Right ventricle myocardium superior (tissue), 1 donor: Measurements from ENCODE around the gene DENND2A. TPM values are rescaled to one million over a fixed set of nuclear protein-coding genes. Genes with fewer than 3 reads are reported as not detected.

ENCODE experiments used
- ATAC-seq: fragments of 200-7000 bp; cut with Tn5 transposase; one replicate; pipeline ENCODE4 v1.9.1; 2020; ENCODE audit warnings: mild to moderate bottlenecking; ENCODE audit not compliant: poor library complexity
- DNase-seq: peaks from one replicate; pipeline ENCODE4 v3.0.0-alpha.2; 2020
- intact Hi-C: fragments of 100-400 bp; cut with DNase I; formaldehyde crosslinking; loops from one replicate; pipeline ENCODE4 v1.11.2; 2022
- total RNA-seq: library from RNA; stranded (reverse); fragmentation: NEBNext Ultra II Directional; extraction: Animal tissue kit (Norgen Biotek cat#: 25700); gene quantifications from one replicate; pipeline ENCODE4 v1.2.1, GENCODE V29; 2021
- donor health status: DM: no; HTN: yes; CAD: no; lungs with severe emphysema.

Gene DENND2A
- total RNA-seq, 1 donor from 2014 or later: 11.6 TPM

DNA sequence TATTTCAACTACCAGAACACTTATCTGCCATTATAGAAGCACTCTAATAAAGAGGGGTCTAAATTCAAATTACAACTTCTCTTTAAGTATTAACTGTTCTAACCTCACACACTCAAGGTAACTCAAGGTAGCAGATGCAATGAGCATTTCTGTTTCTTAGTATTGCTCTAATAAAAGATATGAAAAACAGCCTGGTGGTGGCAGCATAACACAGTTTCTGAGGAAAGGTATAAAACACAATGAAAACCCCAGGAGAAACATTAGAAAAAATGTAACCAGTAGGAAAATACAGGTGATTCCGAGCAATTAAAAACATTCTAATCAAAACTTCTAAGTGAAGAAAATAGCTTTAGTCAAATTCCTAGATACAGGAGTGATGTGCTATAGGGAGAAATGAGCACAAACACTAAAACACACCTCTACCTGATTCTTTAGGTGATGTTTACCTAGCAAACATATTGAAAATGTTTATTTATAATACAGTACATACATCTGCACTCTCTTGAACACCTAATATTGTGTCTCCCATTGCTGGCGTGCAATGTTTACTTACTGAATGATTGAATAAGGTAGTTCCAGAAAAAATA, 164.8 kb downstream of the DENND2A start:
- intact Hi-C loops: loop anchor here (5.0 kb wide), 1 partner anchor 176 kb away; no protein-coding TSS in a partner anchor
- no peak for DNase-seq

More for the DNA sequence above, 164.8 kb downstream of the DENND2A start:
- no peak for ATAC-seq

Other genes starting within 250 kb of the DENND2A start
- gene SLC37A3, start 242.3 kb downstream of the DENND2A start, total RNA-seq: 9.5 TPM
- gene RAB19, start 236.8 kb downstream of the DENND2A start, total RNA-seq: not detected
- gene MKRN1, start 161.3 kb downstream of the DENND2A start, total RNA-seq: 94.7 TPM
- 9.2 TPM for gene ADCK2, start 32.1 kb upstream of the DENND2A start, total RNA-seq
- 808 TPM for gene NDUFB2, start 55.9 kb upstream of the DENND2A start, total RNA-seq